Measurements from ENCODE around the gene LARGE1. TPM values are rescaled to one million over a fixed set of nuclear protein-coding genes. Genes with fewer than 3 reads are reported as not detected.
"Not testable (repeated sequence)": the region's sequence is repeated elsewhere in the genome, so short reads cannot be mapped to it uniquely, and the experiment has no call there.

Gene LARGE1
- total RNA-seq, 1 donor from 2014 or later, result 0.16 TPM

DNA sequence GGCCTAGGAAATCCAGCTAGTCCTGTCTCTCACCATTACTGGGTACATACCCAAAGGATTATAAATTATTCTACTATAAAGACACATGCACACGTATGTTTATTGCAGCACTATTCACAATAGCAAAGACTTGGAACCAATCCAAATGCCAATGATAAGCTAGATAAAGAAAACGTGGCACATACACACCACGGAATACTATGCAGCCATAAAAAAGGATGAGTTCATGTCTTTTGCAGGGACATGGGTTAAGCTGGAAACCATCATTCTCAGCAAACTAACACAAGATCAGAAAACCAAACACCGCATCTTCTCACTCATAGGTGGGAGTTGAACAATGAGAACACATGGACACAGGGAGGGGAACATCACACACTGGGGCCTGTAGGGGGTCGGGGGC lies 61.6 kb downstream of the LARGE1 start:
- intact Hi-C loops (cut with micrococcal nuclease), result not testable (repeated sequence)

DNA sequence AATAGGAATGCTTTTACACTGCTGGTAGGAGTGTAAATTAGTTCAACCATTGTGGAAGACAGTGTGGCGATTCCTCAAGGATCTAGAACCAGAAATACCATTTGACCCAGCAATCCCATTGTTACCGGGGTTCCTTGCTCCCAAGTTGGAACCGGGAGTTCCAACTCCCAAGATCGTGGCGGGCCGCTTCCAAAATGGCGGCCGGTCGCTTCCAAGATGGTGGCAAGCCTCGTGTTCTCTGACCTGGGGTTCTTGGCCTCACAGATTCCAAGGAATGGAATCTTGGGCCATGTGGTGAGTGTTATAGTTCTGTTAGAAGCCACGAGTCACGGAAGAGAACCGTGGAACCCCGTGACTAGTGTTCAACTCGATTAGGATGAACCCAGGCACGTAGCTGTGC lies 62.5 kb downstream of the LARGE1 start:
- intact Hi-C loops (cut with micrococcal nuclease), result not testable (repeated sequence)

DNA sequence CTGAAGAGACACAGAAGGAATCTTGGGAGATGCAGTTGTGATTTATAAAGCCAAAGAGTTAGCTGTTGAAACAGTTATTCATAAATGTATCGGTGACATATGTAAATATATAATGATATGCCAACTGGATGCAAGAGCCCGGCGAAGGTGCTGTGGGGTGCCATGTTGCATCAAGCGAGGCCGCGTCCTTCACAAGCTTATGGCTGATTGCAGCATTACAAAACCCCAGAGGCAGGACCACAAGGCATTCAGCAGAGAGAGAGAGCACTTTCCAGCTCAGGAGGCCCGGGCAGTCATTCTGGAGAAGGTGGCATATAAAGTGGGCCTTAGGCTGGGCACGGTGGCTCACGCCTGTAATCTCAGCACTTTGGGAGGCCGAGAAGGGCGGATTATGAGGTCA lies 65.6 kb downstream of the LARGE1 start:
- intact Hi-C loops (cut with micrococcal nuclease), result no loop called here

GRCh38 chr22:33853200-33854097 lies 66.8 kb downstream of the LARGE1 start:
- intact Hi-C loops (cut with micrococcal nuclease), result no loop called here

DNA sequence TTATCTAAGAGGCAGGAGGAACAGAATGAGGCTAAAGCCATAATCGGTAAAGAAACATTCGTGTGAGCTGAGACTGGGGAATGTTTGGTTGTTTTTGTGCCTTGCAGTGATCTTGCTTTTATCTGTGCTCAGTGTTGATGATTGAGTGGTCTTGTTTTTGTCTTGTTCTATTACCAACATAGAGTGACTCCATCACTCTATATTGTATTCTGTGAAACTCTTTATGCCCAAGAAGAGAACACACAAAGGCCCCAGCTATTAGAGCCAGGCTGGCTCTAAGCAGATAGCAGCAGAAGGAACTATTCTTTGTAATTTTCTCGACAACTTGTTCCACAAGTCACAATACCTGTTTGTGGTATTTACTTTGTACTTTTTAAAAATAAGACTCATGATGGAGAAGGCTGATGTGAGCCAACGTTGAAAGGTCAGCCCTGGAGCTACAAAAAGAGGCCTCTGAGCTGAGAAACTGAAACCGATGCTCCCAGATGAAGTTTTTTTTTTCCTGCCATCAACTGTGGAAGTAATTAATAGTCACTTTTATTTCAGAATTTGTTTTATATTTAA lies 68.4 kb downstream of the LARGE1 start:
- intact Hi-C loops (cut with micrococcal nuclease), result no loop called here

GRCh38 chr22:33851240-33851639 lies 69.0 kb downstream of the LARGE1 start:
- intact Hi-C loops (cut with micrococcal nuclease), result no loop called here

DNA sequence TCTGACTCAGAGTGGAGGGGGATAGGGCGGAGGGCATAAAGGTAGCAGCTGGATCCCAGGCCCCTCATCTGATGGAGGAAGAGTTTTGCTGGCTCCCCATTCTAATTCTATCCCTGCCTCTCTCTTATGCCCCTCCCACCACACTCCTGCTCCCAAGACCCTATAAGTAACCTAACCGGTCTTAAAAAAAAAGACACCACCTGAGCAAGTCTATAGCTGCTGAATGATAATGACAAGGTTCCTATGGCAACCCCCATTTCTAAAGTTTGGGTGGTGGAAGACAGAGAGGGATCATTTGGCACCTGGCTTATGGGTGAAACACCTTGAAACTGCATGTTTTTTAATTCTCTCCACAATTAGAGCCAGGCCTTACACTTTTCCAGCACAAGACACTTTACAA lies 69.6 kb downstream of the LARGE1 start:
- intact Hi-C loops (cut with micrococcal nuclease), result no loop called here

DNA sequence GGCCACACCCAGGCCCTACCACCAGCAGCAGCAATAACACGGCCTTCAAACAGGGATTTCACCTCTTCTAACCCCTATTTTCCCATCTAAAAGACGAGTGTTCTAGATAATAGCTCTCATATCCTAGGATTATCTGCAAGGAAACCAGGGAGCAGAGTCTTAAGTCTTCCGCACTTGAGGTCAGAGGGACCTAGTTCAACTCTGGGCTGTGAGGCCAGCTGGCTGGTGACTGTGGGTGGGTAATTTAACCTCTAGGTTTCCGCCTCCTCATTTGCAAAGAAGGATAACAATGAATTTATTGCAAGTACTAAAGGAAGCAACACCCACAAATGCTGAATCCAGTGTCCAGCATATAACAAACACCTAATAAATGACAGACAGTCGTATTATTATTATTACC lies 70.1 kb downstream of the LARGE1 start:
- intact Hi-C loops (cut with micrococcal nuclease), result no loop called here

- intact Hi-C loops (cut with micrococcal nuclease), result no loop called here
These were observed 72.0 kb downstream of the LARGE1 start for GRCh38 chr22:33848251-33848650.

DNA sequence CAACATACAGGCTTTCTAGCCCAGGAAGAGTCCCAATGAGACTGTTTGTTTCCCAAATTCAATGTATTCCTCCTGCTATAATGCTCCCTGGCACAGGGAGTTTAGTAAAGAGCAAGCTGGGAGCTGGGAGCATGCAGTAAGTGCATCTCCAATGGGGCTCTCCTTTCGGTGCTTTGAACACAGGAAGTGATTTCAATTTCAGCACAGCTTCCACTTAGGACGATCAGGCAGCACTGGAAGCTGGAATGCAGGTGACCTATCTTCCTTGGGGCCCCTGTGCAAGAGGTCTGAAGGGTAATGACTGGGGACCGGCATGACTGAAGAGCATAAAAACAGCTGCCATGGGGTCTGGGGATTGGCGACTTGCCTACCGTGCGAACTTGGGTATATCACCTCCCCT lies 76.0 kb downstream of the LARGE1 start:
- intact Hi-C loops (cut with micrococcal nuclease), result no loop called here

GRCh38 chr22:33842421-33843094 lies 77.7 kb downstream of the LARGE1 start:
- intact Hi-C loops (cut with micrococcal nuclease), result no loop called here

- intact Hi-C loops (cut with micrococcal nuclease), result no loop called here
These were observed 78.3 kb downstream of the LARGE1 start for GRCh38 chr22:33842006-33842354.

GRCh38 chr22:33841281-33842005 lies 78.8 kb downstream of the LARGE1 start:
- intact Hi-C loops (cut with micrococcal nuclease), result no loop called here

GRCh38 chr22:33838644-33839043 lies 81.6 kb downstream of the LARGE1 start:
- intact Hi-C loops (cut with micrococcal nuclease), result no loop called here

DNA sequence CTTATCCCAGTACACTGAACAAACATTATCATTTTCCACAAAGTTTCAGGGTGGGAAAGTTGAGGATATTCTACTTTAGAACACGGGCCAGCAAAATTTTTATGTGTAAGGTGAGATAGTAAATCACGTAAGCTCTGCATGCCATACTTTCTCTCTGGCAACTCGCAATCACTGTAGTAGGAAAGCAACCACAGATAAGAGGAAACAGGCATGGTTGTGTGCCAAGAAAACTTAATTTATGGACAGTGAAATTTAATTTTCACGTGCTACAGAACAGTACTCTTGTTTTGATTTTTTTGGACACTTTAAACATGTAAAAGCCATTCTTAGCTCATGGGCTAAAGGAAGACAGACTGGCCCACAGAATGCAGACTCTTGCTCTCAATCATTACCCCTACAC lies 82.5 kb downstream of the LARGE1 start:
- intact Hi-C loops (cut with micrococcal nuclease), result no loop called here

DNA sequence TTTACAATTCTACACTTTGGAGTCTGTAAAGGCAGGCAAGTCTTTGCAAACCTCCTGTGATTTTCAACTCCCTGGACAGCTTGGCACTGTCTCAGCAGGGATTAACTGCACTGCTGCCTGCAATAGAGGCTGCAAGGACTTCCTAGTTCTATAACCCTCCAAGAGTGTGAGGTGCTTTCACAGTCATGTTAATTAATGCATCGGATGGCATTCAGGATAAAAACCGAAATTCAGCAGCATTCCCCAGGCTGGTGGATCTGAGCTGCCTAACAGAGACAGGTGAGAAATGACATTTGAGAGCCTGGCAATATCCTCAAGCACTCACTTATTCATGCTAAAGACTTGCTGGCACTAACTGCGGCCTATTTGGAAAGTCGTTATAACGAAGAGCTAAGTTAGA lies 85.0 kb downstream of the LARGE1 start:
- intact Hi-C loops (cut with micrococcal nuclease), result no loop called here

- intact Hi-C loops (cut with micrococcal nuclease), result no loop called here
These were observed 87.6 kb downstream of the LARGE1 start for GRCh38 chr22:33832558-33833151.

DNA sequence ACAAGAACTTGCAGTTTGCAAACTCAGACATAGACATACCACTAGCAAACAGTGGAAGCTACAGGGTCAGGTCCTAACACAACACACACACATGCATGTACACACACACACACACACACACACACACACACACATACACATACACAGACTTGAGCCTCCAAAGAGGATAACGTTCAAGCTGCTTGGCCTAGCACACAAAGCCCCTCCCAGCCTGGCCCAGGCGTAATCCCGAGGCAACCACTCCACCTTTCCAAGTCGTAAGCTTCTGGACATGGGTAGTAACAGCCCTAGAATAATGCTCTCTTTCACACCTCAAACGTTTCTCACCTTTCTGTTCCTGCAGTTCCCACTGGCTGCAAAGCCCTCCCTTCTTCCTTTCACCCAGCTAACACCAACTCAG lies 88.6 kb downstream of the LARGE1 start:
- intact Hi-C loops (cut with micrococcal nuclease), result no loop called here

- intact Hi-C loops (cut with micrococcal nuclease), result no loop called here
These were observed 89.1 kb downstream of the LARGE1 start for GRCh38 chr22:33831207-33831606.

DNA sequence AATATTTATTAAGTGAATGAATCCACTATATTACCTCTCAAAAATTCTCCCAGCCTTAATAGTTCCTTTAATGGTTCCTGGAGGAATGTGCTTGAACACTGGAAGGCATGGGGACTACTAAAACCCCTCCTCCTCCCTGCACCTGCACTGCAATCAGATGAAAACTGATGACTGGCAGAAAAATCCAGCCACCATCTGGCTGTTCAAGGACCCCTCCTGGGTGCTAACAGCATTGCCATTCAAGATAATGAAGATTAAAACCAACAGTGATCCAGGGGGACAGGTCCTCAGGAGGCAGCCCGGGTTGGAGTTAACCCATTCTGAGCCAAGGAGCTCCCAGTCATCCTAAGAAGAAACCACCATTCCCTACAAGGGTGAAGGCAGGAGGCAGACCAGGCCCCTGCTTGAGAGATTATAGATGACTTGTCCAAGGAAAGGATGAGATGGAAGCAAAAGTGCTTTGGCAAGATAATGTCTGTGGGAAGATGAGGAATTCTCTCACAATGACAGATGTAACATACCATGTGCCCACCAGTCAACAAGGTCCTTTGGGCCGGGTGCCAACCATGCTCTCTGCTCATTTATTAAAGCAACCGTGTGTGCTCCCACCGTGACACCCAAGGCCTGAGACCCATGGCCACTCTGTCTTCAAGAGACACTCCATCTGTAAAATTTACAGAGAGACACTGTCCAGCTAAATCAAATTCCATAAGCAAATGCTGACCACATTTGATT lies 90.6 kb downstream of the LARGE1 start:
- intact Hi-C loops (cut with micrococcal nuclease), result no loop called here

DNA sequence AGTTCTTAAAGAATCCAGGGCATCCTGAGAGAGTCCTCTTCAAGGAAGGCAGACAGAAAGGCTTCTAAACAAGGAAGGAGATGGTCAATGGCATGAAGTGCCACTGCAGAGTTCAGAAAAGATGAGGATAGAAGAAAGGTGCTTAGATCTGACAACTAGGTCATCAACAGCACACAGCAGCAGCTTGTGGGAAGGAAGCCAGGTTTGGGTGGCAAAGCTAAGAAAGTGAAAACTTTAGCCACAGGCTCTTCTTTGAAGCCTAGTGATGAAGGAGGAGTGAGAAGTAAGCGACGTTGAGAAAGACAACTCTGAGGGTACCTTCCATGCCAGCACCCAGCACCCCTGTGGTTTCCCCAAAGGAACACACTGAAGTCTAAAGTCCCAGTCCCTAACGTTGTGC lies 92.0 kb downstream of the LARGE1 start:
- intact Hi-C loops (cut with micrococcal nuclease), result no loop called here

All from T-helper 2 cell treated with Interferon-gamma antibody and Interleukin-4, amounts not matched to agents 100 ng/mL and 5 ng/mL, for 36 hours (primary cell).